ENCODE measurements around the gene ZSCAN21. TPM values are rescaled to one million over a fixed set of nuclear protein-coding genes. Genes with fewer than 3 reads are reported as not detected.
A peak's percentile ranks its signal among the peaks of the same experiment; 100 is the strongest.

Gene ZSCAN21
- total and polyA plus RNA-seq, 10 of the 15 experiments (the other 5 are each of a cell fraction or from before 2014, with no cell fraction given) = 1.9 to 9.6 (median 7.1) TPM

DNA sequence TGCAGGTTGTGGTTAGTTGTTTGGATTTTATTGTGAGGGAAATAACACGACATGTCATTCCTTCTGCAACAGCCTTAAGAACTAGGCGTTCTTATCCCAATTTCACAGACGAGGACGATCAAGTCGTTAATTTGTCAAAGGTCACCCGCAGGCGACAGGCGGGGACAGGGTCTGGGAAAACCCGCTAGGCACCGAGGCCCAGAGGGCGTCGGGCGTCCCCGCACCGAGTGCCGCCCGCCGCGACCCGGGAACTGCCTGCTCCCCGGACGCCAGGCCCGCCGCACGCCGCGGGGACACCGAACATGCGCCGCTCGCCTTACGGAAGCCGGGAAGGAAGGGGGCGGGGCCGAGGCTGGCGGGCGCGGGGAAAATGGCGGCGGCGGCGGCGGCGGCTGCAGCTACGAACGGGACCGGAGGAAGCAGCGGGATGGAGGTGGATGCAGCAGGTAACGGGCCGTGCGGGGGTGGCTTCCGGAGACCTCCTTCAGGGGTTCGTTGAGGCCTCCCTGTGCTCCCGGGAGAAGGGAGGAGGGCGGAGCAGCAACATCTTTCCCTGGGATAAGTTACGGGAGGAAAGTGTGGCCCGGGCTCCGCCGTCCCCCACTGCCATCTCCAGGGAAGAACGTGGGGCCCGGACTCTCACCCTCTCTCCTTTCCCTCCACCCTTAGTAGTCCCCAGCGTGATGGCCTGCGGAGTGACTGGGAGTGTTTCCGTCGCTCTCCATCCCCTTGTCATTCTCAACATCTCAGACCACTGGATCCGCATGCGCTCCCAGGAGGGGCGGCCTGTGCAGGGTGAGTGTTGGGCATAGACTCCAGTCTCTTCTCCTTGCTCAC lies 39.3 kb downstream of the ZSCAN21 start, which contains the start of gene COPS6 (continued):
- no peak for TF ChIP-seq ATF7 (IDR thresholded peaks at IDR 0.05; ENCODE audit: low read depth)
- TF ChIP-seq SMAD1 (IDR thresholded peaks at IDR 0.05; ENCODE audit: low read depth, partially characterized antibody) = no peak
- TF ChIP-seq POLR2AphosphoS2 (IDR thresholded peaks at IDR 0.05; ENCODE audit: low read depth, low read length) = peak; percentile 85
- TF ChIP-seq POLR2AphosphoS5 (IDR thresholded peaks at IDR 0.05; ENCODE audit: low read length) = peak; percentile 68; the same call in 1 of the 2 replicates
- TF ChIP-seq, protein P1, sequence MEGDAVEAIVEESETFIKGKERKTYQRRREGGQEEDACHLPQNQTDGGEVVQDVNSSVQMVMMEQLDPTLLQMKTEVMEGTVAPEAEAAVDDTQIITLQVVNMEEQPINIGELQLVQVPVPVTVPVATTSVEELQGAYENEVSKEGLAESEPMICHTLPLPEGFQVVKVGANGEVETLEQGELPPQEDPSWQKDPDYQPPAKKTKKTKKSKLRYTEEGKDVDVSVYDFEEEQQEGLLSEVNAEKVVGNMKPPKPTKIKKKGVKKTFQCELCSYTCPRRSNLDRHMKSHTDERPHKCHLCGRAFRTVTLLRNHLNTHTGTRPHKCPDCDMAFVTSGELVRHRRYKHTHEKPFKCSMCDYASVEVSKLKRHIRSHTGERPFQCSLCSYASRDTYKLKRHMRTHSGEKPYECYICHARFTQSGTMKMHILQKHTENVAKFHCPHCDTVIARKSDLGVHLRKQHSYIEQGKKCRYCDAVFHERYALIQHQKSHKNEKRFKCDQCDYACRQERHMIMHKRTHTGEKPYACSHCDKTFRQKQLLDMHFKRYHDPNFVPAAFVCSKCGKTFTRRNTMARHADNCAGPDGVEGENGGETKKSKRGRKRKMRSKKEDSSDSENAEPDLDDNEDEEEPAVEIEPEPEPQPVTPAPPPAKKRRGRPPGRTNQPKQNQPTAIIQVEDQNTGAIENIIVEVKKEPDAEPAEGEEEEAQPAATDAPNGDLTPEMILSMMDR (IDR thresholded peaks at IDR 0.05 in 2 of 3, conservative IDR thresholded peaks at IDR 0.05 in 1 of 3; ENCODE audit: control insufficient read depth in 2 of 3, extremely low read depth in 1 of 3, insufficient read depth in 1 of 3, low read depth in 3 of 3, low read length in 3 of 3) = no peak
- TF ChIP-seq NR2F1 (conservative IDR thresholded peaks at IDR 0.05) = peak; percentile 72
- no peak for TF ChIP-seq SREBF2 (IDR thresholded peaks at IDR 0.05; ENCODE audit: low read length)
- TF ChIP-seq BCL11A (IDR thresholded peaks at IDR 0.05; ENCODE audit: low read depth, low read length) = no peak

DNA sequence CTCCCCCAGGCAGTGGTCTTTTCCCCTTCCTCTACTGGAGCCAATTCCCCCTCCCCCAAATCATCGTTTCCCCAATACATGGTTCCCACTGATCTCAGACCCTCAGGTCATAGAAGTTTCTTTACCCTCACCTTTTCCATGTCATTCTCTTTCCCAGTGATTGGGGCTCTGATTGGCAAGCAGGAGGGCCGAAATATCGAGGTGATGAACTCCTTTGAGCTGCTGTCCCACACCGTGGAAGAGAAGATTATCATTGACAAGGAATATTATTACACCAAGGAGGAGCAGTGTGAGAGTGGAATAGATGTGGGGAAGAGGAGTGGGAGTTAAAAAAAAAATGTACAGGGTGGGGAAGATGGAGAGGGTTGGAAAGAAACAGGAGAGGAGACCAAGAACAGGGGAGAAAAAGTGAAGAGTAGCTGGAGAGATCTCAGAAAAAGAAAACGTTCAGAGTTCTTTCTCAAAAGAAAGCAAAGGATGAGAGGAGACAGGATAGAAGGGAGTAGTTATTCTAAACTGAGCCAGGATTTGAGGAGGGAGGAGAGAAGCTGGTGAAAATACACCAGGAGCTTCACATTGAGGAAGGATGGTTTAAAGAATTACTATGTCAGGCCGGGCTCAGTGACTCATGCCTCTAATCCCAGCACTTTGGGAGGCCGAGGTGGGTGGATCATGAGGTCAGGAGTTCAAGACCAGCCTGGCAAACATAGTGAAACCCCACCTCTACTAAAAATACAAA lies 40.1 kb downstream of the ZSCAN21 start:
- peaks cover 10% of the 10 kb centered on the region for H3K79me2 ChIP-seq (ENCODE audit: control insufficient read depth, insufficient read depth, low read length)
- DNase-seq (ENCODE audit: low read depth, low spot score) = no peak
- FAIRE-seq = no peak
- H3K4me2 ChIP-seq (ENCODE audit: control insufficient read depth, insufficient read depth) = peak overlapping the region; percentile 85
- peaks cover 19 to 33% of the 10 kb centered on the region in 2 experiments for H3K36me3 ChIP-seq (ENCODE audit: control insufficient read depth in 2 of 2, insufficient read depth in 2 of 2, low read length in 1 of 2)
- ATAC-seq = no peak
- H3K9me3 ChIP-seq (replicated peaks; ENCODE audit: control insufficient read depth, insufficient read depth, low read length) = no peaks in the 10 kb centered on the region
- ChIA-PET RAD21 (ENCODE audit: unreplicated experiment) (no interaction called here), SMC1A (ENCODE audit: uncharacterized antibody, unreplicated experiment) (interaction anchor here (0.9 to 1.4 kb wide), 2 partner anchors 10 to 12 kb away, joined by 3 to 4 read pairs; partner anchors contain the start of genes AP4M1 and MCM7), CTCF (interaction anchor here (0.8 to 1.3 kb wide), 3 partner anchors 11 to 43 kb away, joined by 3 to 4 read pairs (median 4); partner anchors contain the start of gene MCM7), POLR2A (interaction anchor here (0.8 to 3.9 kb wide), 3 partner anchors 9 to 41 kb away, joined by 3 to 39 read pairs (median 3); partner anchors contain the start of genes AP4M1 and MCM7)
- TSS peak; percentile 73 for BruUV-seq (replicated peaks)
- TF ChIP-seq, protein P2, sequence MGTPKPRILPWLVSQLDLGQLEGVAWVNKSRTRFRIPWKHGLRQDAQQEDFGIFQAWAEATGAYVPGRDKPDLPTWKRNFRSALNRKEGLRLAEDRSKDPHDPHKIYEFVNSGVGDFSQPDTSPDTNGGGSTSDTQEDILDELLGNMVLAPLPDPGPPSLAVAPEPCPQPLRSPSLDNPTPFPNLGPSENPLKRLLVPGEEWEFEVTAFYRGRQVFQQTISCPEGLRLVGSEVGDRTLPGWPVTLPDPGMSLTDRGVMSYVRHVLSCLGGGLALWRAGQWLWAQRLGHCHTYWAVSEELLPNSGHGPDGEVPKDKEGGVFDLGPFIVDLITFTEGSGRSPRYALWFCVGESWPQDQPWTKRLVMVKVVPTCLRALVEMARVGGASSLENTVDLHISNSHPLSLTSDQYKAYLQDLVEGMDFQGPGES (IDR thresholded peaks at IDR 0.05) = no peak
- TF ChIP-seq YBX1 (IDR thresholded peaks at IDR 0.05) = peak; percentile 15; the same call in 1 of the 2 replicates
- TF ChIP-seq, protein P3, sequence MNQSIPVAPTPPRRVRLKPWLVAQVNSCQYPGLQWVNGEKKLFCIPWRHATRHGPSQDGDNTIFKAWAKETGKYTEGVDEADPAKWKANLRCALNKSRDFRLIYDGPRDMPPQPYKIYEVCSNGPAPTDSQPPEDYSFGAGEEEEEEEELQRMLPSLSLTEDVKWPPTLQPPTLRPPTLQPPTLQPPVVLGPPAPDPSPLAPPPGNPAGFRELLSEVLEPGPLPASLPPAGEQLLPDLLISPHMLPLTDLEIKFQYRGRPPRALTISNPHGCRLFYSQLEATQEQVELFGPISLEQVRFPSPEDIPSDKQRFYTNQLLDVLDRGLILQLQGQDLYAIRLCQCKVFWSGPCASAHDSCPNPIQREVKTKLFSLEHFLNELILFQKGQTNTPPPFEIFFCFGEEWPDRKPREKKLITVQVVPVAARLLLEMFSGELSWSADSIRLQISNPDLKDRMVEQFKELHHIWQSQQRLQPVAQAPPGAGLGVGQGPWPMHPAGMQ (IDR thresholded peaks at IDR 0.05; ENCODE audit: borderline replicate concordance) = no peak
- TF ChIP-seq POLR2A (IDR thresholded peaks at IDR 0.05; ENCODE audit: low read depth, low read length) = no peak
- TF ChIP-seq ZZZ3 (IDR thresholded peaks at IDR 0.05; ENCODE audit: control insufficient read depth, insufficient read length, low read depth) = no peak
- H4K20me1 ChIP-seq (ENCODE audit: control insufficient read depth, insufficient read depth) = no peaks in the 10 kb centered on the region
- peak overlapping the region; percentile 90 for H3K9ac ChIP-seq (ENCODE audit: control insufficient read depth, insufficient read depth, low read length)
- in situ Hi-C loops (cut with MboI) (no loop called here), intact Hi-C loops (cut with micrococcal nuclease; ENCODE audit: unreplicated experiment) (loop anchor here (10.0 kb wide), 1 partner anchor 175 kb away; the partner anchor contains the start of gene TRIM4)
- no peaks in the 10 kb centered on the region for H3K27me3 ChIP-seq (replicated peaks in 1 of 2; ENCODE audit: control insufficient read depth in 2 of 2, insufficient read depth in 2 of 2, low read length in 1 of 2)
- peak overlapping the region; percentile 92 for H3K4me3 ChIP-seq
- peak overlapping the region; percentile 94 for H2AFZ ChIP-seq (ENCODE audit: control insufficient read depth, low read depth, low read length)
- peak overlapping the region; percentile 84 for H3K27ac ChIP-seq (ENCODE audit: control insufficient read depth, insufficient read depth)
- WGBS (ENCODE audit: insufficient coverage, insufficient replicate concordance, low lambda C conversion rate, missing lambda C conversion rate) = 6% methylated on average over 7 of the region's 7 CpGs
- H3K4me1 ChIP-seq (ENCODE audit: control insufficient read depth, insufficient read depth, low read length) = peaks cover 6% of the 10 kb centered on the region

Measured in GM12878 (cell line).